SU-DHL-6 (cell line): ENCODE results near the gene GLRA1.

Experiments used
- H2AFZ ChIP-seq: fragments of 200-600 bp; sonication (generic); 2 replicates; pipeline ENCODE4 v1.6.1; 2014; ENCODE audit warnings: low read depth, mild to moderate bottlenecking, moderate library complexity, mixed read lengths, antibody characterized with exemption, low read length; ENCODE audit not compliant: severe bottlenecking
- H3F3A ChIP-seq: fragments of 200-600 bp; shearing (Covaris generic); 2 replicates; pipeline ENCODE4 v1.6.0; 2016; ENCODE audit warnings: antibody characterized with exemption, mild to moderate bottlenecking; ENCODE audit not compliant: insufficient read depth
- H3K27ac ChIP-seq: fragments of 200-600 bp; sonication (generic); 2 replicates; pipeline ENCODE4 v1.5.1; 2016; ENCODE audit warnings: low read depth, mild to moderate bottlenecking, low read length, moderate library complexity, mixed read lengths
- H3K27me3 ChIP-seq: fragments of 200-600 bp; sonication (generic), shearing (Covaris generic); 2 replicates; pipeline ENCODE4 v1.6.0; 2014; ENCODE audit warnings: mild to moderate bottlenecking, low read length
- H3K36me3 ChIP-seq: fragments of 200-600 bp; sonication (generic); 2 replicates; pipeline ENCODE4 v1.6.1; 2014; ENCODE audit warnings: mild to moderate bottlenecking, low read length, mixed read lengths
- H3K4me2 ChIP-seq: fragments of 300-600, 200-600 bp; shearing (Covaris generic), sonication (generic); 2 replicates; pipeline ENCODE4 v1.6.0; 2014; ENCODE audit warnings: low read length, low read depth, mild to moderate bottlenecking; ENCODE audit not compliant: poor library complexity, severe bottlenecking
- H3K4me3 ChIP-seq: fragments of 200-600 bp; sonication (generic); 2 replicates; pipeline ENCODE4 v1.5.1; 2014; ENCODE audit warnings: antibody characterized with exemption, low read length, mild to moderate bottlenecking, mixed read lengths; ENCODE audit not compliant: insufficient read depth, poor library complexity, severe bottlenecking
- H3K79me2 ChIP-seq: fragments of 200-600 bp; sonication (generic); 2 replicates; pipeline ENCODE4 v1.6.1; 2014; ENCODE audit warnings: mild to moderate bottlenecking, low read length, moderate library complexity; ENCODE audit not compliant: insufficient read depth
- H3K9ac ChIP-seq: fragments of 200-600 bp; sonication (generic); 2 replicates; pipeline ENCODE4 v1.7.0; 2014; ENCODE audit warnings: mild to moderate bottlenecking, low read length
- H3K9me2 ChIP-seq: fragments of 200-600 bp; sonication (generic); replicated peaks from 2 replicates; pipeline ENCODE4 v1.6.1; 2014; ENCODE audit warnings: low read length; ENCODE audit not compliant: insufficient read depth
- H3K9me3 ChIP-seq: fragments of 200-600 bp; sonication (generic); 2 replicates; pipeline ENCODE4 v1.6.1; 2014; ENCODE audit warnings: low read length, mixed read lengths; ENCODE audit not compliant: insufficient read depth
- H4K20me1 ChIP-seq: fragments of 200-600 bp; sonication (generic); 2 replicates; pipeline ENCODE4 v1.6.1; 2014; ENCODE audit warnings: low read depth, mild to moderate bottlenecking, antibody characterized with exemption, low read length, moderate library complexity, mixed read lengths
- CTCF ChIP-seq: fragments of 200-600 bp; sonication (generic); IDR thresholded peaks from one replicate; pipeline ENCODE4 v1.5.1; 2017; ENCODE audit warnings: antibody characterized with exemption, mild to moderate bottlenecking, low read length, moderate library complexity; ENCODE audit not compliant: insufficient read depth, poor library complexity, severe bottlenecking
- EZH2phosphoT487 ChIP-seq: fragments of 200-600 bp; sonication (generic), shearing (Covaris generic); conservative IDR thresholded peaks from 2 replicates; pipeline ENCODE4 v1.6.1; 2018; ENCODE audit warnings: mild to moderate bottlenecking, antibody characterized with exemption, low read length, moderate library complexity, mixed read lengths

The GLRA1 gene

GRCh38 chr5:151905557-151905961 is 19.1 kb downstream of the GLRA1 start:
- Histone ChIP-seq H2AFZ (no peak overlapping the region), H3K9ac (no peak overlapping the region), H3K79me2 (no peaks in the 10 kb centered on the region), H3K27me3 (no peaks in the 10 kb centered on the region), H3K27ac (no peak overlapping the region), H4K20me1 (no peaks in the 10 kb centered on the region), H3K4me3 (no peak overlapping the region), H3K4me2 (no peak overlapping the region), H3K36me3 (no peaks in the 10 kb centered on the region), H3K9me2 (no peaks in the 10 kb centered on the region), H3F3A (no peaks in the 10 kb centered on the region), H3K9me3 (no peaks in the 10 kb centered on the region)
- no peak for TF ChIP-seq EZH2phosphoT487
- TF ChIP-seq CTCF: no peak

- H3F3A ChIP-seq: no peaks in the 10 kb centered on the region
- no peak overlapping the region for H3K4me3 ChIP-seq
- no peak overlapping the region for H2AFZ ChIP-seq
- no peak overlapping the region for H3K4me2 ChIP-seq
- no peak overlapping the region for H3K27ac ChIP-seq
- no peaks in the 10 kb centered on the region for H3K36me3 ChIP-seq
- no peak overlapping the region for H3K9ac ChIP-seq
- H3K79me2 ChIP-seq: no peaks in the 10 kb centered on the region
- no peaks in the 10 kb centered on the region for H3K9me2 ChIP-seq
- H4K20me1 ChIP-seq: no peaks in the 10 kb centered on the region
- H3K9me3 ChIP-seq: no peaks in the 10 kb centered on the region
- TF ChIP-seq CTCF: no peak
- TF ChIP-seq EZH2phosphoT487: no peak
- H3K27me3 ChIP-seq: no peaks in the 10 kb centered on the region
Observed at GRCh38 chr5:151904909-151905308, 19.7 kb downstream of the GLRA1 start.

- no peaks in the 10 kb centered on the region for H3K79me2 ChIP-seq
- H3K9me2 ChIP-seq: no peaks in the 10 kb centered on the region
- no peak overlapping the region for H2AFZ ChIP-seq
- no peak overlapping the region for H3K4me2 ChIP-seq
- H3K27ac ChIP-seq: no peak overlapping the region
- H3K36me3 ChIP-seq: no peaks in the 10 kb centered on the region
- H3K4me3 ChIP-seq: no peak overlapping the region
- no peaks in the 10 kb centered on the region for H3F3A ChIP-seq
- H4K20me1 ChIP-seq: no peaks in the 10 kb centered on the region
- H3K27me3 ChIP-seq: no peaks in the 10 kb centered on the region
- TF ChIP-seq EZH2phosphoT487 (no peak), CTCF (no peak)
- no peaks in the 10 kb centered on the region for H3K9me3 ChIP-seq
- H3K9ac ChIP-seq: no peak overlapping the region
Observed at GRCh38 chr5:151904127-151904526, 20.5 kb downstream of the GLRA1 start.
